ENCODE data around the gene MAST4. TPM values are rescaled to one million over a fixed set of nuclear protein-coding genes. Genes with fewer than 3 reads are reported as not detected.
A peak's percentile ranks its signal among the peaks of the same experiment; 100 is the strongest.

The MAST4 gene
- total RNA-seq, 2 donors from 2014 or later: 41.1 to 64.8 TPM

DNA sequence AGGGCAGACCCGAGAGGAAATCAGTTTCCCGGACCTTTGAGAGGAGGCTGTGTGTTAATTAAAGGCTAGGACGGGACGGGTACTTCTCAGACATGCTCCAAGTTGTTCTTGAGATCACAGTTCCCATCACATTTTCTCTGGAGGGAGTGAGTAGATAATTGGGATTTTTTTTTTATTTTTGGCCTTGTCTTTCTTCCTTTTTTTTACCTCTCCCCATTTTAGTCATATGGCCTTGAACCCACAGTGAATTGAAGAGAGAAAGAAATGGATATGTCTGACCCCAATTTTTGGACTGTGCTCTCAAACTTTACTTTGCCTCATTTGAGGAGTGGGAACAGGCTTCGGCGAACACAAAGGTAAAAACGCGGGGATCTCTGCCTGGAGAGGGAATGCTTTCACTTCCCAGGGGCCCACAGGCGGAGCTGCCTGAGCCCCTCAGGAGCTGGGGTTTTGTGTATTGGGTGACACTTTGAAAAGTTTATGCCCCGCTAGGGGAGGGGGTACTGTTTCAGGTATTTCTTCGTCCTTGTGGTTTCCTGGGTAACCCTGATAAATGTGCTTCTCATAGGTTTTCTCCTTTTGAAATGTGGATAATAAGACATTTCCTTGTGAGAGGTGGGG, 408.6 kb downstream of the MAST4 start:
- ATAC-seq (no peak), DNase-seq (no peak)
- intact Hi-C loops (cut with DNase I): loop anchor here (10.0 kb wide), 1 partner anchor 90 kb away; no protein-coding TSS in a partner anchor

GRCh38 chr5:67005737-67006499, 409.7 kb downstream of the MAST4 start:
- intact Hi-C loops (cut with DNase I): loop anchor here (10.0 kb wide), 1 partner anchor 89 kb away; no protein-coding TSS in a partner anchor
- ATAC-seq: no peak

GRCh38 chr5:67006500-67006848, 410.3 kb downstream of the MAST4 start:
- intact Hi-C loops (cut with DNase I): loop anchor here (10.0 kb wide), 1 partner anchor 88 kb away; no protein-coding TSS in a partner anchor

More at GRCh38 chr5:67005737-67006499, 409.7 kb downstream of the MAST4 start:
- DNase-seq: no peak

GRCh38 chr5:67009028-67009427, 412.8 kb downstream of the MAST4 start:
- DNase-seq: no peak
- intact Hi-C loops (cut with DNase I): loop anchor here (10.0 kb wide), 1 partner anchor 86 kb away; no protein-coding TSS in a partner anchor
- ATAC-seq: no peak

More at GRCh38 chr5:67006500-67006848, 410.3 kb downstream of the MAST4 start:
- no peak for DNase-seq
- ATAC-seq: no peak

GRCh38 chr5:67010684-67011409, 414.7 kb downstream of the MAST4 start:
- no peak for DNase-seq
- peak in 1 of 2 donors; percentile 16 for ATAC-seq
- intact Hi-C loops (cut with DNase I): no loop called here

DNA sequence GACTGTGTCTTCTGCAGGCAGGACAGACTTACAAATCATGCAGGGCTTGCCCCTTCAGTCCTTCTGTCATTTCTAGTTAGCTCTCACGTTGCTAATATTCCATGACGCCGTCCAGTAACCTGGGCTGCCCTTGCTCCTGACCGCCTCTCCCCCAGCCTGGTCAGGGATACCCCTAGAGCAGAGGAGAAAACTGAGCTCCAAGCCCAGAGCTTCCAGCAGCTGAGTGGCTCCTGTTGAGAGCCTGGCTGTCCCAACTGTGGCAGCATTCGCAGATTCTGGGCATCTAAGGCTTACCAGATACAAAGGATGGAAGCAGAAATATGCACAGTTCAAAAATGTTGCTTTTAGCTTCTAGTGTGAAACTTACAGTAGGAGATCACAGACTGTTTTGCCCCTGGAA, 415.2 kb downstream of the MAST4 start:
- intact Hi-C loops (cut with DNase I): no loop called here
- DNase-seq (no peak), ATAC-seq (no peak)

GRCh38 chr5:67012171-67012570, 416.0 kb downstream of the MAST4 start:
- intact Hi-C loops (cut with DNase I): no loop called here
- no peak for DNase-seq
- ATAC-seq: peak in 1 of 2 donors; percentile 52

GRCh38 chr5:67013719-67014118, 417.5 kb downstream of the MAST4 start:
- no peak for ATAC-seq
- no peak for DNase-seq
- intact Hi-C loops (cut with DNase I): no loop called here

DNA sequence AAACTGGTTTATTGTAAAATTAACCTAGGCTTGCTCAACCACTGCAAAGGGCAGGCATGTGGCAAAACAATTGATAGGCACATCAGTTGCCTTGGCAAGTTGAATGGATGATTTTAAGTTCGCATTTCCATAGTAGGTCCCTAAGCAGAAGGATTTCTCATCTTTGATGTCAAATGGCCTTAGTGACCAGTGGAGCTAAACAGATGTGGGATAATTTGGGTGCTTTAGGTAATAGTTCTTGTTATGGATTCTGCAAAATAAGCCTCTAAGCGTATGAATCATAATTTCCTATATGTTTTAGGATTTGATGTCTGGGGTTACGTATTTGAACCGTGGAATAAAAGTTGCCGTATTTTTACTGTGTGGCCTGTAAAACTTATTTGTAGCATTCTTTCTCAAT, 418.0 kb downstream of the MAST4 start:
- intact Hi-C loops (cut with DNase I): no loop called here
- DNase-seq (no peak), ATAC-seq (no peak)

GRCh38 chr5:67014957-67015400, 418.8 kb downstream of the MAST4 start:
- intact Hi-C loops (cut with DNase I): no loop called here
- ATAC-seq: peak; percentile 25 to 31
- no peak for DNase-seq

DNA sequence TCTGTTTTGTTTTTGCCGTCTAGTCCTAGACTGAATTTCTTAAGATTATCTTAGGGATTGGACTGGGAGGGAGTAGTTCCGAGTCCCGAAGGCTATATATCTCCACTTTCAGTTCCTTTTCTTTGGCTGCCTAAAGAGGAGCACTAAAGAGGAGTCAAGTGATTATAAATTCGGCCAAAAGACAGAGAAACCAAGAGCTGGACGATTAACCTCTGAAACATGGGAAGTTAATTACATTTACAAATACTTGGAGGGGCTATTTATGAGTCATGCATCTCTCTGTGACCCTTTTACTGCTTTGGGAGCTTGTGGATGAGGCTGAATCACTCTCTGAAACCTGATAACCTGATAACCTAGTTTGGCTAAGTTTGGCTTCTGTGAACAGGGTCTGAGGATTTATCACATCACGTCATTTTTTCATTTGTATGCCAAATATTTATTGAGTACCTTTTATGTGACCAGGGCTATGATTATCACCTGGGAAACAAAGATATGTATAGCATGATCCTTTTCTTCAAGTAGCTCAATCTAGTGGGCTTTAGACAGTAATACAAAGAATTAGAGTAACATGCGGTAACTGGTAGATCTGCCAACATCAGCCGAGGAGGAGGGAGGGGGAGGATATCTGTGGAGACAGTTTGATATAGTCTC, 419.5 kb downstream of the MAST4 start:
- ATAC-seq: peak; percentile 58 to 77
- DNase-seq: no peak
- intact Hi-C loops (cut with DNase I): no loop called here

- ATAC-seq (no peak), DNase-seq (no peak)
- intact Hi-C loops (cut with DNase I): no loop called here
Observed at GRCh38 chr5:67019065-67019845, 423.1 kb downstream of the MAST4 start.

DNA sequence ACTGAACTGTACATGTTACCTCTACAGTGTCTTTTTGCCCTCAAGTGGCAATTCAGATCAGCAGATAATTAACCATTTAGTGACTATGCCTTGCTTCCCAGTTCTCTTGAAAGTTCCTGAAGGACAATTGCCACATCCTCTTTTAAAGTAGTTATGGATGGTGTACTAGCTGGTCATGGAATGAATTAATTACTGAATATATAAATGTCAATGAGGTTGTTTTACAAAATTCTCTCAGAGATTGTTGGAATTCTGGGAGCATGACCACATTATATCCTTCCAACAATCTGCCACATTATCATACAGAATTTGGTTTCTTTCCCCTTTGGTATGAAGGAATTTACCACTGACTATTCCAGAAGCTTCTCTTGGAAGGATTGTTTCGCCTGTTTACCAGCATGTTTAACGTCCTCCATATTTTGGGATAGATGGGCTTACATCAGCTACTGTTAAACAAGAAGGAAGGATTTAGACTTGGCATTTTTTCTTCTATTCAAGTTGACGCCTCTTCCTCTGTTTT, 424.0 kb downstream of the MAST4 start:
- DNase-seq (no peak), ATAC-seq (no peak)

DNA sequence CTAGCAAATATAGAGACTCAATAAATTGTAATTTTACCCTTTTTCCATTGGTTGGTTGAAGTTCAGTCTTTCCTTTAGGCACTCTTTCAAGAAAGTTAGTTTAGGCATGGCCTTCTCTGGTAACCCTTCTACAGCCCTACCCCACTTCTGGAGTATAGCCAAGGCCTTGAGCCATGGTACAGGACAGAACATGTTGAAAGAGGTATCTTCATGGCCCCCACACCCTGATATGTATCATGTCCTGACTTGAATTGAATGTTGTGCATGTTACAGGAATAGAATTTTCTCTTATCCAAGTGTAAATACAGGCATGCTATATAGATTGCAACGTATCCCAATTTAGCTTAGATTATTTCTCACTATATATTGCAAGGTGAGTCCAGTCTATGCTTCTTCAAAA, 424.8 kb downstream of the MAST4 start:
- no peak for ATAC-seq

More for the DNA sequence above, 424.0 kb downstream of the MAST4 start:
- intact Hi-C loops (cut with DNase I): no loop called here

GRCh38 chr5:67021521-67021920, 425.3 kb downstream of the MAST4 start:
- DNase-seq: no peak
- ATAC-seq: peak in 1 of 2 donors; percentile 51
- intact Hi-C loops (cut with DNase I): no loop called here

More for the DNA sequence above, 424.8 kb downstream of the MAST4 start:
- DNase-seq: no peak
- intact Hi-C loops (cut with DNase I): no loop called here

- intact Hi-C loops (cut with DNase I): no loop called here
- DNase-seq (no peak), ATAC-seq (peak; percentile 47 to 68)
Observed at GRCh38 chr5:67021962-67022361, 425.8 kb downstream of the MAST4 start.

- intact Hi-C loops (cut with DNase I): no loop called here
- DNase-seq (no peak), ATAC-seq (no peak)
Observed at GRCh38 chr5:67025457-67025856, 429.3 kb downstream of the MAST4 start.

DNA sequence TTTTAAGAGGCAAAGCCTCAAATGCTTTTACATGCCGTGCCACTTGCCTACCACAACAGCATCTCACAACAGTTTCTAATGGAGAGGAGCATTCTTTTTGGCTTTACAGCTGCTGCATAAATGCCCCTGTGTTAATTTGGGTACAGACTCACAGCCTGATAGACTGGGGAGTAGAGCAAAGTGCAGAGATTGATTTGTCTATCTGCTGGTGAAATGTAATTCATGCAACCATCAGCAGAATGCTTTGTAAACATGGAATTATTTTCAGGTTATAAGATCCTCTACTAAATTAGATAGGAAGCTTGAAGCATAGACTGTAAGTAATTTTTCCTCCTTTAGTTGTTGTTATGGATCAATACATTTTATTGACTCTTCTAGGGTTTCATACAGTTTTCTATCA, 430.1 kb downstream of the MAST4 start:
- no peak for DNase-seq
- intact Hi-C loops (cut with DNase I): no loop called here
- no peak for ATAC-seq

All from left cardiac atrium (tissue), 4 donors.